ENCODE measurements around the gene FLVCR2.

The FLVCR2 gene

DNA sequence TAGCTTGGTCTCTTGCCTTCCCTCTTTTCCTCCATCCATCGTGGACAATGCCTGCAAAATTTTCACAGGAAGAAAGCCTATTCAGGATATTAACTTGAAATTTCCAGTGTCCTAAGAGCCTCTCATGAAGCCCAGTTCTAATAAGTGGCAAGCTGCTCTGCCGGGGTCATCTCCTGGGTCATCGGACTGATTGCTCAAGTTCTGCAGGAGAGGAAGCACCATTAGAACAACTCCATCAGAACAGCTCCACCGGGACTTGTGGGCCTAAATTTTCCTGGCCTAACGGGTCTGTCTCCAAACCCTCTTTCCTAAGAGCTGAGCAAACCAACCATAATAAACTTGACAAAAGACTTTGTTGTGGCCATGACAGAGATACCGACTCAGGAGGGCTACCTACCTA is 68.3 kb downstream of the FLVCR2 start:
- Histone ChIP-seq H3K9ac (ENCODE audit: insufficient read length, low read depth) (no peak overlapping the region), H3K4me1 (ENCODE audit: insufficient read depth, insufficient read length) (no peaks in the 10 kb centered on the region), H3K36me3 (ENCODE audit: insufficient read depth, insufficient read length, low read length) (peaks cover 37% of the 10 kb centered on the region), H3K9me3 (ENCODE audit: insufficient read depth, low read length) (no peaks in the 10 kb centered on the region), H3K27me3 (ENCODE audit: insufficient read depth, insufficient read length) (no peaks in the 10 kb centered on the region), H3K4me3 (ENCODE audit: insufficient read length, low read depth) (no peak overlapping the region)
- no peak for TF ChIP-seq SUZ12 (IDR thresholded peaks at IDR 0.05; ENCODE audit: extremely low read depth, insufficient read depth, insufficient read length)
- TF ChIP-seq YY1 (IDR thresholded peaks at IDR 0.05; ENCODE audit: insufficient read depth, insufficient read length) = no peak
- no peak for TF ChIP-seq ZNF274 (IDR thresholded peaks at IDR 0.05; ENCODE audit: low read depth, low read length)
- DNase-seq (ENCODE audit: low read depth, low spot score) = no peak

DNA sequence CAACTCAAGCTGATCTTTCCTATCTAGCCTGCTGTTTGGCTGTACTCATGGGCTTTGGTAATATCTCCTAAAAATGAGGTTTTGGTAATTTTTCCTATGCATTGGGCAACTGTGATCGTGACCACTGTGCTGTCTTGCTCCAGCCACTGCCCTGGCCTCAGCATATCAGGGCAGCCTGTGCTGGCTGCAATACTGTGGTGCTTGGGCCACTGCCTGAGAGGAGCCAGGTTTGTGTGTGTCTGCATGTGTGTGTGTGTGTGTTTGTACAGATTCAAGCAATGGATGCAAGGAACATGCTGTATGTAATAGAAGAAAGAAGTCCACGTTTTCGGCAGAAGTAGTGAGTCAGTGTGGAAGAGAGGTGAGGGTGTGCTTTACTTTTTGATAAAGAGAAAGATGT is 69.2 kb downstream of the FLVCR2 start:
- Histone ChIP-seq H3K9me3 (ENCODE audit: insufficient read depth, low read length) (no peaks in the 10 kb centered on the region), H3K36me3 (ENCODE audit: insufficient read depth, insufficient read length, low read length) (peaks cover 40% of the 10 kb centered on the region), H3K27me3 (ENCODE audit: insufficient read depth, insufficient read length) (no peaks in the 10 kb centered on the region), H3K4me3 (ENCODE audit: insufficient read length, low read depth) (no peak overlapping the region), H3K4me1 (ENCODE audit: insufficient read depth, insufficient read length) (no peaks in the 10 kb centered on the region), H3K9ac (ENCODE audit: insufficient read length, low read depth) (no peak overlapping the region)
- DNase-seq (ENCODE audit: low read depth, low spot score) = no peak
- TF ChIP-seq YY1 (IDR thresholded peaks at IDR 0.05; ENCODE audit: insufficient read depth, insufficient read length) = no peak
- no peak for TF ChIP-seq ZNF274 (IDR thresholded peaks at IDR 0.05; ENCODE audit: low read depth, low read length)
- no peak for TF ChIP-seq SUZ12 (IDR thresholded peaks at IDR 0.05; ENCODE audit: extremely low read depth, insufficient read depth, insufficient read length)

DNA sequence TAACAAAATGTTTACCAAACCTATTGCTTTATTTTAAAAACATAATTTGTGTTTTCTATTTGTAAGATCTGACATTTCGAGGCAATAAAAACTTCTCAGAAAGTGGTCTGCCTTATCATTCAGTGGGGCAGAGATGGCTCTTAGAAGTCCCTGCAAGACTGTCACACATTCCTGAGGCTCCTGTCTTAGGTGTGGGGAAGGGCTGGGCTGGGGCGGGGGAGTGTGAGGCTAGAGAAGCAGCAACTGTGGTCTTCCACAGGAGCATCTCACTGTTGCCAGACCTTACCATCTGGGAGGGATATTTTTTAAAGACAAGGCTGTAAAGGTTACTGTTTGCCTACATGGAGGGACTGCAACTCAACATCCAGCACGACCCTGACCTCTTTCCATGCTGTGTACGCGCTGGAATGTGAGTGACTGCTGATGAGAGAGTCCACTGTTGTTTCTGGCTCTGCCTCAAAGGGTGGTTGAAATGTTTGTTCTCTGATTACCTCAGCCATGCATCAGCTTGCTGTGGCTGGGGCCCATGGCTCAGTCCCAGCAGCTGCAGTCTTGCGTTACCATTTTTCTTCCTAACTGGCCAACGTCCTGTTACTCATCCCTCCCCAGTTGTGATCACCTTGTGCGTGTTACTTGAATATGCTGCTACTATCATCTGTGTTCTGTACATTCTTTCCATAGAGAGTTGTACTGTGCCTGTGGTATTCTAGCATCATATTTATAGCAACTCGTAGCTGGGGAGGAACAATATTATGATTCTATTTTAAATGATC is 69.8 kb downstream of the FLVCR2 start:
- Histone ChIP-seq H3K9me3 (ENCODE audit: insufficient read depth, low read length) (no peaks in the 10 kb centered on the region), H3K27me3 (ENCODE audit: insufficient read depth, insufficient read length) (no peaks in the 10 kb centered on the region), H3K36me3 (ENCODE audit: insufficient read depth, insufficient read length, low read length) (peaks cover 43% of the 10 kb centered on the region), H3K4me1 (ENCODE audit: insufficient read depth, insufficient read length) (no peaks in the 10 kb centered on the region), H3K4me3 (ENCODE audit: insufficient read length, low read depth) (no peak overlapping the region), H3K9ac (ENCODE audit: insufficient read length, low read depth) (no peak overlapping the region)
- DNase-seq (ENCODE audit: low read depth, low spot score) = no peak
- TF ChIP-seq ZNF274 (IDR thresholded peaks at IDR 0.05; ENCODE audit: low read depth, low read length) (no peak), YY1 (IDR thresholded peaks at IDR 0.05; ENCODE audit: insufficient read depth, insufficient read length) (no peak), SUZ12 (IDR thresholded peaks at IDR 0.05; ENCODE audit: extremely low read depth, insufficient read depth, insufficient read length) (no peak)

DNA sequence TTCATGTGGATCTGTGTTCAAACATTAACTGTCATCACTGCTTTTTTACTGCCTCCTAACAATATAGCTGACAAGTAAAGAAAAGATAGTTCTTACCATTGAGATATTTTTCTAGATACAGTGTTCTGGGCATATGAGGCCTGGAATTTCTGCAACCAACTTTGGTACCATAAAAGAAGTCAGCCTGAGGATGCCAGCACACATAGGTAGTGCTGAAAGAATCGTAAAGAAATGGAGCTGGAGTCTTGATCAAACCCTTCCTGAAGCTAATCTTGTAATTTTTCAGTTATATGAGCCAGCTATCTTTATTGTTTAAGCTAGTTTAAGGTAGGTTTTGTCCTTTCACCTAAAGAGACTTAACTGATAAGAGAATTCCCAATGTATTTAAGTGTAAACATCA is 70.9 kb downstream of the FLVCR2 start:
- Histone ChIP-seq H3K36me3 (ENCODE audit: insufficient read depth, insufficient read length, low read length) (peaks cover 43% of the 10 kb centered on the region), H3K9ac (ENCODE audit: insufficient read length, low read depth) (no peak overlapping the region), H3K9me3 (ENCODE audit: insufficient read depth, low read length) (no peaks in the 10 kb centered on the region), H3K4me3 (ENCODE audit: insufficient read length, low read depth) (no peak overlapping the region), H3K27me3 (ENCODE audit: insufficient read depth, insufficient read length) (no peaks in the 10 kb centered on the region), H3K4me1 (ENCODE audit: insufficient read depth, insufficient read length) (no peaks in the 10 kb centered on the region)
- no peak for DNase-seq (ENCODE audit: low read depth, low spot score)
- TF ChIP-seq SUZ12 (IDR thresholded peaks at IDR 0.05; ENCODE audit: extremely low read depth, insufficient read depth, insufficient read length) (no peak), YY1 (IDR thresholded peaks at IDR 0.05; ENCODE audit: insufficient read depth, insufficient read length) (no peak)

DNA sequence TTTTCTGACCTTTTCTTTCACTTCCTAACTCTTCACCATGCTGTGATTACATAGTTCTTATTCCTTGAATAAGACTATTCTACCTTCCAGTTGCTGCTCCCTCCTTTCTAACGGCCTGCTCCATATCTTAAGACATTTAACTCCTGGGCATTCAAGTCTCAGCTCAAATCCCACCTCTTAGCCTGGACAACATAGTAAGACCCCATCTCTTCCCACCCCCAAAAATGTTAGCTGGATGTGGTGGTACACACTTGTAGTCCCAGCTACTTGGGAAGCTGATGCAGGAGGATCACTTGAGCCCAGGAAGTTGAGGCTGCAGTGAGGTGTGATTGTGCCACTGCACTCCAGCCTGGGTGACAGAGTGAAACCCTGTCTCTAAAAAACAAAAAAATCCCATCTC is 71.4 kb downstream of the FLVCR2 start:
- Histone ChIP-seq H3K4me3 (ENCODE audit: insufficient read length, low read depth) (no peak overlapping the region), H3K9ac (ENCODE audit: insufficient read length, low read depth) (no peak overlapping the region), H3K36me3 (ENCODE audit: insufficient read depth, insufficient read length, low read length) (peaks cover 47% of the 10 kb centered on the region), H3K9me3 (ENCODE audit: insufficient read depth, low read length) (no peaks in the 10 kb centered on the region), H3K27me3 (ENCODE audit: insufficient read depth, insufficient read length) (no peaks in the 10 kb centered on the region), H3K4me1 (ENCODE audit: insufficient read depth, insufficient read length) (no peaks in the 10 kb centered on the region)
- DNase-seq (ENCODE audit: low read depth, low spot score) = no peak
- TF ChIP-seq SUZ12 (IDR thresholded peaks at IDR 0.05; ENCODE audit: extremely low read depth, insufficient read depth, insufficient read length) = no peak
- TF ChIP-seq YY1 (IDR thresholded peaks at IDR 0.05; ENCODE audit: insufficient read depth, insufficient read length) = no peak
- no peak for TF ChIP-seq ZNF274 (IDR thresholded peaks at IDR 0.05; ENCODE audit: low read depth, low read length)

DNA sequence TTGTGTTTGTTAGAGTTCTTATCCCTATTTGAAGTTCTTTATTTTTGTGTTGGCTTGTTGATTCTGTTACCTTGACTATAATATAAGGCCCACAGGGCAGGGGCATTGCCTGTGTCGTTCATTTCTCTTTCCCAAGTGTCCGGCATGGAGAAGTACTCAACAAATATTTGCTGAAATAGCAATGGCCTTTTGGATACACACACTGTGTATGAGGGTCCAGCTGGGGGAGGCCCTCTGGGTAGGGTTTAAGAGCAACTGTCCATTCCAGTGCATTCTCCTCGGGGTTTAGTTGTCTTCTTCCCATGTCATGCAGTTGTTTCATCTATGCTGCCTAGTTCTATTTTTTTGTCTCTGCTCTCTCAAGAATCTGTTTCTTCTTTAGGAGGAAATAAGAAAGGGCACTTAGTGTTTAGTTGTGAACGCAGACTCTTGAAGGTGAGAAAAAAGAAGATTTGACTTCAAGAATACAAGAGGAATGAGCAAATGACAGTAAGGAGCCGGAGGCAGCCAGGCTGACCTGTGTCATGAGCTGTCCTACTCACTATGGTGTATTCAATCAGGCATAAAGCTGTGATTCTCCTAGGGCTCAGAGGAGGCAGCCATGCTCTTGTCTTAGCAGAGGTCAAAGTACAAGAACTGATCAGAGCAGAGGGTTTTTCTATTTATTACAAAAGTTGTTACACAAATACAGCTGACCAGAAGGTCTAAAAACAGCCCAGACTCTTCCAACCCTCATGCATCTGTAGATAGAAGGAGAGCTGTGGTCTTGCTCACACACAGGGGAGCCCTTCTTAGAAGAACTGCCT is 72.0 kb downstream of the FLVCR2 start:
- Histone ChIP-seq H3K4me3 (ENCODE audit: insufficient read length, low read depth) (no peak overlapping the region), H3K36me3 (ENCODE audit: insufficient read depth, insufficient read length, low read length) (peaks cover 53% of the 10 kb centered on the region), H3K9ac (ENCODE audit: insufficient read length, low read depth) (no peak overlapping the region), H3K9me3 (ENCODE audit: insufficient read depth, low read length) (no peaks in the 10 kb centered on the region), H3K4me1 (ENCODE audit: insufficient read depth, insufficient read length) (no peaks in the 10 kb centered on the region), H3K27me3 (ENCODE audit: insufficient read depth, insufficient read length) (no peaks in the 10 kb centered on the region)
- no peak for TF ChIP-seq YY1 (IDR thresholded peaks at IDR 0.05; ENCODE audit: insufficient read depth, insufficient read length)
- no peak for TF ChIP-seq SUZ12 (IDR thresholded peaks at IDR 0.05; ENCODE audit: extremely low read depth, insufficient read depth, insufficient read length)
- no peak for TF ChIP-seq ZNF274 (IDR thresholded peaks at IDR 0.05; ENCODE audit: low read depth, low read length)
- no peak for DNase-seq (ENCODE audit: low read depth, low spot score)

DNA sequence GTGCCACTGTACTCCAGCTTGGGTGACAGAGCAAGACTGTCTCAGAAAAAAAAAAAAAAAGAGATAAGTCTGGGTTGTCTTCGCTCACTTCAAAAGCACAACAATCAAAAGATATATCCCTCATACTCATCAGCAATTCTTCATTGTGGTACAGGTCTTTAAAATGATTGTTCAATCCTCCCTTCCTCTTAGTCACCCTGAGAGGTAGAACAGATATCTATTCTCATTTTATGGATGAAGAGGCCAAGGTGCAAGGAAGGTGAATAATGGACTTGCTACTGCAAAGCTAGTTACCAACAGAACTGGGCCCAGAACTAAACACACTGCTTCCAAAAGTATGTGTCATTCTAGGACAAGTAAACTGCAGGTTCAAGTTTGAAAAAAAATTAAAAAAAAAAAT is 75.1 kb downstream of the FLVCR2 start:
- Histone ChIP-seq H3K27me3 (ENCODE audit: insufficient read depth, insufficient read length) (no peaks in the 10 kb centered on the region), H3K4me1 (ENCODE audit: insufficient read depth, insufficient read length) (no peaks in the 10 kb centered on the region), H3K36me3 (ENCODE audit: insufficient read depth, insufficient read length, low read length) (peaks cover 71% of the 10 kb centered on the region), H3K9ac (ENCODE audit: insufficient read length, low read depth) (no peak overlapping the region), H3K9me3 (ENCODE audit: insufficient read depth, low read length) (no peaks in the 10 kb centered on the region), H3K4me3 (ENCODE audit: insufficient read length, low read depth) (no peak overlapping the region)
- TF ChIP-seq SUZ12 (IDR thresholded peaks at IDR 0.05; ENCODE audit: extremely low read depth, insufficient read depth, insufficient read length) = no peak
- no peak for DNase-seq (ENCODE audit: low read depth, low spot score)

Measured in NT2/D1 (cell line).